Measurements from ENCODE around the gene DCTPP1. TPM values are rescaled to one million over a fixed set of nuclear protein-coding genes. Genes with fewer than 3 reads are reported as not detected.

Gene DCTPP1
- total RNA-seq = 24.3 and 31.5 TPM in 2 replicates

GRCh38 chr16:30429678-30430427 lies at the start of gene DCTPP1:
TSS of gene DCTPP1 (minus strand) at chr16:30430030. CDS start at chr16:30429980, 50 bp downstream.

GRCh38 chr16:30472328-30472942 lies 42.6 kb upstream of the DCTPP1 start, which contains the start of gene ITGAL:
TSS of gene ITGAL (plus strand) at chr16:30472742. CDS start at chr16:30472838, 96 bp downstream.

GRCh38 chr16:30445408-30446202 lies 15.8 kb upstream of the DCTPP1 start, which contains the start of gene SEPHS2:
TSS of gene SEPHS2 (minus strand) at chr16:30445874. CDS start at chr16:30445727, 147 bp downstream.

GRCh38 chr16:30407102-30407803 lies 22.6 kb downstream of the DCTPP1 start, which contains the start of gene ZNF771:
TSS of gene ZNF771 (plus strand) at chr16:30407606. CDS start at chr16:30408054, 448 bp downstream.

GRCh38 chr16:30395155-30395991 lies 34.5 kb downstream of the DCTPP1 start, which contains the start of gene ZNF48:
TSS of gene ZNF48 (plus strand) at chr16:30395420. CDS start at chr16:30395795, 375 bp downstream.

GRCh38 chr16:30382111-30382881 lies 47.5 kb downstream of the DCTPP1 start, which contains the start of gene SEPTIN1:
TSS of gene SEPTIN1 (minus strand) at chr16:30382561. CDS start at chr16:30382542, 19 bp downstream.

GRCh38 chr16:30374538-30374937 lies 55.3 kb downstream of the DCTPP1 start, which contains the start of gene MYL11:
TSS of gene MYL11 (plus strand) at chr16:30374802. CDS start at chr16:30374858, 56 bp downstream.

Other genes with a start within 250 kb of the DCTPP1 start
- gene CORO1A, start 246.4 kb downstream of the DCTPP1 start, total RNA-seq = 0.43 and 4.2 TPM in 2 replicates
- gene BOLA2B, start 236.4 kb downstream of the DCTPP1 start, total RNA-seq = 28.4 and 117 TPM in 2 replicates
- gene SLX1A, start 236.2 kb downstream of the DCTPP1 start, total RNA-seq = 24.3 and 26.1 TPM in 2 replicates
- 2.6 and 7.0 TPM in 2 replicates for gene SULT1A3, start 230.8 kb downstream of the DCTPP1 start, total RNA-seq
- gene NPIPB13, start 181.6 kb downstream of the DCTPP1 start, total RNA-seq = 0.26 and 1.9 TPM in 2 replicates
- gene CD2BP2, start 74.7 kb downstream of the DCTPP1 start, total RNA-seq = 34.2 and 44.1 TPM in 2 replicates
- gene TBC1D10B, start 59.5 kb downstream of the DCTPP1 start, total RNA-seq = 33.7 and 44.6 TPM in 2 replicates
- 48.3 TPM in 1 of 2 replicates, not detected in the other for gene MYL11, start 55.2 kb downstream of the DCTPP1 start, total RNA-seq
- 0.51 TPM in 1 of 2 replicates, not detected in the other for gene SEPTIN1, start 47.5 kb downstream of the DCTPP1 start, total RNA-seq
- gene ZNF48, start 34.6 kb downstream of the DCTPP1 start, total RNA-seq = 3.7 and 3.9 TPM in 2 replicates
- 31.0 and 34.2 TPM in 2 replicates for gene ZNF771, start 22.4 kb downstream of the DCTPP1 start, total RNA-seq
- 26.9 and 29.8 TPM in 2 replicates for gene SEPHS2, start 15.8 kb upstream of the DCTPP1 start, total RNA-seq
- gene ITGAL, start 42.7 kb upstream of the DCTPP1 start, total RNA-seq = not detected in 2 replicates
- 30.6 and 33.6 TPM in 2 replicates for gene ZNF768, start 96.5 kb upstream of the DCTPP1 start, total RNA-seq
- 9.9 and 11.9 TPM in 2 replicates for gene ZNF747, start 104.8 kb upstream of the DCTPP1 start, total RNA-seq
- gene ZNF764, start 128.3 kb upstream of the DCTPP1 start, total RNA-seq = 9.0 and 9.4 TPM in 2 replicates
- gene ZNF688, start 141.7 kb upstream of the DCTPP1 start, total RNA-seq = 9.9 and 11.5 TPM in 2 replicates
- gene ZNF785, start 155.7 kb upstream of the DCTPP1 start, total RNA-seq = 4.8 and 6.6 TPM in 2 replicates
- gene ZNF689, start 180.4 kb upstream of the DCTPP1 start, total RNA-seq = 5.6 and 7.4 TPM in 2 replicates
- 9.7 and 12.0 TPM in 2 replicates for gene PRR14, start 220.9 kb upstream of the DCTPP1 start, total RNA-seq
- 19.7 and 25.6 TPM in 2 replicates for gene FBRS, start 228.4 kb upstream of the DCTPP1 start, total RNA-seq

All from pericardium fibroblast (primary cell).